ENCODE data around the gene MAB21L4.

Gene MAB21L4

GRCh38 chr2:240892925-240893324 lies 3.0 kb downstream of the MAB21L4 start:
- no peak for DNase-seq

- DNase-seq: no peak
Measured at GRCh38 chr2:240892356-240892755, 3.6 kb downstream of the MAB21L4 start.

GRCh38 chr2:240891492-240892340 lies 4.2 kb downstream of the MAB21L4 start:
- DNase-seq: no peak

GRCh38 chr2:240890691-240891090 lies 5.3 kb downstream of the MAB21L4 start:
- no peak for DNase-seq

GRCh38 chr2:240889601-240890560 lies 6.1 kb downstream of the MAB21L4 start:
- DNase-seq: no peak

- no peak for DNase-seq
Measured at GRCh38 chr2:240888890-240889573, 6.9 kb downstream of the MAB21L4 start.

GRCh38 chr2:240888130-240888889 lies 7.6 kb downstream of the MAB21L4 start:
- no peak for DNase-seq

- DNase-seq: no peak
Measured at GRCh38 chr2:240887631-240888030, 8.3 kb downstream of the MAB21L4 start.

- DNase-seq: no peak
Measured at GRCh38 chr2:240886678-240887609, 9.0 kb downstream of the MAB21L4 start.

GRCh38 chr2:240886023-240886565 lies 9.9 kb downstream of the MAB21L4 start:
- DNase-seq: no peak

- DNase-seq: no peak
Measured at GRCh38 chr2:240885566-240885965, 10.4 kb downstream of the MAB21L4 start.

GRCh38 chr2:240884745-240885144 lies 11.2 kb downstream of the MAB21L4 start:
- no peak for DNase-seq

- no peak for DNase-seq
Measured at GRCh38 chr2:240884221-240884620, 11.7 kb downstream of the MAB21L4 start.

GRCh38 chr2:240881913-240882312 lies 14.0 kb downstream of the MAB21L4 start:
- DNase-seq: no peak

GRCh38 chr2:240879105-240879504 lies 16.9 kb downstream of the MAB21L4 start:
- no peak for DNase-seq

GRCh38 chr2:240878341-240878936 lies 17.5 kb downstream of the MAB21L4 start:
- no peak for DNase-seq

- no peak for DNase-seq
Measured at GRCh38 chr2:240877460-240878340, 18.3 kb downstream of the MAB21L4 start.

GRCh38 chr2:240876475-240877251 lies 19.3 kb downstream of the MAB21L4 start:
- DNase-seq: no peak

All from CD4-positive, alpha-beta T cell treated with Interleukin-21 for 1 hour (primary cell).